Brain microvascular endothelial cell (primary cell): ENCODE data around the gene METTL6.

Source experiments
- DNase-seq: peaks from one replicate; pipeline ENCODE4 v3.0.0-alpha.2; 2020
- H3K27ac ChIP-seq: fragments of 250-450 bp; sonication (Bioruptor Pico); 2 replicates; pipeline ENCODE4 v1.5.1; 2020; ENCODE audit warnings: mild to moderate bottlenecking, moderate library complexity
- H3K27me3 ChIP-seq: fragments of 250-450 bp; sonication (Bioruptor Pico); replicated peaks from 2 replicates; pipeline ENCODE4 v1.5.1; 2020; ENCODE audit warnings: mild to moderate bottlenecking
- H3K36me3 ChIP-seq: fragments of 250-450 bp; sonication (Bioruptor Pico); replicated peaks from 2 replicates; pipeline ENCODE4 v1.5.1; 2020; ENCODE audit warnings: mild to moderate bottlenecking
- H3K4me3 ChIP-seq: 2 replicates; pipeline ENCODE4 v1.5.1; 2011; ENCODE audit warnings: low read depth, mild to moderate bottlenecking, control low read depth, low read length, moderate library complexity
- in situ Hi-C: cut with HindIII; loops from 2 replicates; pipeline ENCODE4 v1.10.0; 2017; ENCODE audit warnings: low sequenced_read_pairs, low pct_ligation_motif_present
- TF ChIP-seq, protein P1 (sequence below): IDR thresholded peaks from 2 replicates; pipeline ENCODE4 v1.5.1; 2011; ENCODE audit warnings: low read depth, mild to moderate bottlenecking, moderate library complexity, low read length, control low read depth, inconsistent platforms; ENCODE audit errors: missing control alignments

METTL6 gene

DNA sequence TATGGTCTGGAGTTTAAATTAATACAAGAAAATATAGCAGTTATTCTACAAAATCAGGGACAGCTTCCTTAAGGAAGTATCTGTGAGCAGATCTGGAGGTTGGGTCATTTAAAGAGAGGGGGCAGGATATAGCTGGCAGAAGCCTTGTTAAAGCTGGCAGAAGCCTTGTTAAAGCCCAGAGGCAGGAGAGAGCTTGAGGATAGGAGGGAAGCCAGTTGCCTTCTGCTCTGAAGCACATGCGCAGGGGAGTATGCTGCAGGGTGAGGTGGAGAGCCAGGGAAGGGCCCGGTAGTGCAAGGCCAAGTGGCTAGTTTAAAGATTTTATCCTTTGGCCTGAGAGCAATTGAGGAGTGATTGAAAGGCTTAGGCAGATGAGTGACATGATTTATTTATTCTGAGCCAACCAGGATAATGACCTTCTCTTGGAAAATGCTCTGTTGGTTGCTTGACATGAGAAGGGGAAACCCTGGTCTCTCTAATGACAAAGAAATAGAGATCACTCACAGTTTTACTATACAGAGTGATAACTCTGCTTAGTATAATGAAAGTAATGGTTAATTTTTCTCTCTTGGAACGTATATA, 4.0 kb upstream of the METTL6 start:
- no peak for DNase-seq
- Histone ChIP-seq H3K27ac (no peak overlapping the region), H3K4me3 (no peak overlapping the region), H3K36me3 (peaks cover 34% of the 10 kb centered on the region), H3K27me3 (no peaks in the 10 kb centered on the region)
- TF ChIP-seq, protein P1, sequence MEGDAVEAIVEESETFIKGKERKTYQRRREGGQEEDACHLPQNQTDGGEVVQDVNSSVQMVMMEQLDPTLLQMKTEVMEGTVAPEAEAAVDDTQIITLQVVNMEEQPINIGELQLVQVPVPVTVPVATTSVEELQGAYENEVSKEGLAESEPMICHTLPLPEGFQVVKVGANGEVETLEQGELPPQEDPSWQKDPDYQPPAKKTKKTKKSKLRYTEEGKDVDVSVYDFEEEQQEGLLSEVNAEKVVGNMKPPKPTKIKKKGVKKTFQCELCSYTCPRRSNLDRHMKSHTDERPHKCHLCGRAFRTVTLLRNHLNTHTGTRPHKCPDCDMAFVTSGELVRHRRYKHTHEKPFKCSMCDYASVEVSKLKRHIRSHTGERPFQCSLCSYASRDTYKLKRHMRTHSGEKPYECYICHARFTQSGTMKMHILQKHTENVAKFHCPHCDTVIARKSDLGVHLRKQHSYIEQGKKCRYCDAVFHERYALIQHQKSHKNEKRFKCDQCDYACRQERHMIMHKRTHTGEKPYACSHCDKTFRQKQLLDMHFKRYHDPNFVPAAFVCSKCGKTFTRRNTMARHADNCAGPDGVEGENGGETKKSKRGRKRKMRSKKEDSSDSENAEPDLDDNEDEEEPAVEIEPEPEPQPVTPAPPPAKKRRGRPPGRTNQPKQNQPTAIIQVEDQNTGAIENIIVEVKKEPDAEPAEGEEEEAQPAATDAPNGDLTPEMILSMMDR = no peak
- in situ Hi-C loops = no loop called here

- in situ Hi-C loops = no loop called here
- H3K36me3 ChIP-seq = peaks cover 28% of the 10 kb centered on the region
- H3K27ac ChIP-seq = no peak overlapping the region
- DNase-seq = no peak
- H3K27me3 ChIP-seq = no peaks in the 10 kb centered on the region
- H3K4me3 ChIP-seq = no peak overlapping the region
- TF ChIP-seq, protein P1 = no peak
Measured at GRCh38 chr3:15430624-15431023, 3.3 kb upstream of the METTL6 start.

- in situ Hi-C loops = no loop called here
- DNase-seq = no peak
- no peaks in the 10 kb centered on the region for H3K27me3 ChIP-seq
- peak overlapping the region; percentile 83 for H3K4me3 ChIP-seq
- TF ChIP-seq, protein P1 = no peak
- H3K36me3 ChIP-seq = peaks cover 19% of the 10 kb centered on the region
- H3K27ac ChIP-seq = peak overlapping the region; percentile 61
Measured at GRCh38 chr3:15429080-15429479, 1.7 kb upstream of the METTL6 start.

DNA sequence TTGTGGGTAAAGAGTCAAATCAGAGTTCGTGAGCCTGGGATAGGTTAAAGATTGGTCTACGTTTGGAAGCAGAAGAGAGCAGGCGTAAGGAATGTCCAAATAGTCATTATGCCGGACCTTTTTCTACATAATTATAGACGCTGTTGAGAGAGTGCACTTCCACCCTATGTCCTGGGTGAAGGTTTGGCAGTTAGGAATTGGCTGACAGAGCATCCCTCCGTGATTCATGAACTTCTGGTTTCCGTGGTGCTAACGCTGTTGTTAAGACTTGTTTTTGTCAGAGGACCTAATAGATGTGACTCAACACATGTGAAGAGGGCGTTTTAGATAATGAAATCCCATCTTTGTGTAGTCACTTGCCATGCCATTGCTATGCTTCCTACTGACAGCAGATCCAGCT, 1.2 kb upstream of the METTL6 start:
- TF ChIP-seq, protein P1 = no peak
- H3K4me3 ChIP-seq = peak overlapping the region; percentile 83
- DNase-seq = peak; percentile 83
- H3K27ac ChIP-seq = peak overlapping the region; percentile 61
- H3K27me3 ChIP-seq = no peaks in the 10 kb centered on the region
- in situ Hi-C loops = no loop called here
- peaks cover 23% of the 10 kb centered on the region for H3K36me3 ChIP-seq

DNA sequence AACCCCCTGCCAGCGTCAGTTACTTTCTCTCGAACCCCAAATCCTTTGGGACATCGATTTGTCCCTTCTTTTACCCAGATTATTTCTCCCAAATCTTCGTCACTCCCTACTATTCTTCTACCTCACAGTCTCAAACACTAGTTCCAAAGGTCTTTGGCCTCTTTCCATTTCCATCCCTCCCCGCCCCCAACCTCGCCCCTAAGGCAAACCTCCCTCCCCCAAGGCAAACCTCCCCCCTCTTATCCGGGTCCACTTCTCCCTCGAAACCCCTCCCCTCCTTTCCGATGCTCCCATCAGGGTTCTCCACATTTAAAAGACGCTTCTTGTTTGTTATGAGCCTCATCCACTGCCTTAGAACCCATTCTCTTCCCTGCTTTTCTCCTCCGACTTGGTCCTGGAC, 637 bp upstream of the METTL6 start:
- in situ Hi-C loops = no loop called here
- Histone ChIP-seq H3K36me3 (peaks cover 21% of the 10 kb centered on the region), H3K27me3 (no peaks in the 10 kb centered on the region), H3K27ac (peak overlapping the region; percentile 61), H3K4me3 (peak overlapping the region; percentile 83)
- TF ChIP-seq, protein P1 = no peak
- no peak for DNase-seq

GRCh38 chr3:15426579-15427118, 695 bp downstream of the METTL6 start:
- in situ Hi-C loops = no loop called here
- TF ChIP-seq, protein P1 = no peak

More at GRCh38 chr3:15426579-15427118, 695 bp downstream of the METTL6 start:
- DNase-seq = no peak
- Histone ChIP-seq H3K27me3 (no peaks in the 10 kb centered on the region), H3K4me3 (peak overlapping the region; percentile 83), H3K27ac (peak overlapping the region; percentile 61), H3K36me3 (peaks cover 20% of the 10 kb centered on the region)
